ENCODE data around the gene ZNF804A.

GRCh38 chr2:184654945-184655344 is 56.6 kb downstream of the ZNF804A start:
- TF ChIP-seq, protein P1, sequence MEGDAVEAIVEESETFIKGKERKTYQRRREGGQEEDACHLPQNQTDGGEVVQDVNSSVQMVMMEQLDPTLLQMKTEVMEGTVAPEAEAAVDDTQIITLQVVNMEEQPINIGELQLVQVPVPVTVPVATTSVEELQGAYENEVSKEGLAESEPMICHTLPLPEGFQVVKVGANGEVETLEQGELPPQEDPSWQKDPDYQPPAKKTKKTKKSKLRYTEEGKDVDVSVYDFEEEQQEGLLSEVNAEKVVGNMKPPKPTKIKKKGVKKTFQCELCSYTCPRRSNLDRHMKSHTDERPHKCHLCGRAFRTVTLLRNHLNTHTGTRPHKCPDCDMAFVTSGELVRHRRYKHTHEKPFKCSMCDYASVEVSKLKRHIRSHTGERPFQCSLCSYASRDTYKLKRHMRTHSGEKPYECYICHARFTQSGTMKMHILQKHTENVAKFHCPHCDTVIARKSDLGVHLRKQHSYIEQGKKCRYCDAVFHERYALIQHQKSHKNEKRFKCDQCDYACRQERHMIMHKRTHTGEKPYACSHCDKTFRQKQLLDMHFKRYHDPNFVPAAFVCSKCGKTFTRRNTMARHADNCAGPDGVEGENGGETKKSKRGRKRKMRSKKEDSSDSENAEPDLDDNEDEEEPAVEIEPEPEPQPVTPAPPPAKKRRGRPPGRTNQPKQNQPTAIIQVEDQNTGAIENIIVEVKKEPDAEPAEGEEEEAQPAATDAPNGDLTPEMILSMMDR (IDR thresholded peaks at IDR 0.05), result no peak
- no peak for TF ChIP-seq POLR2A (IDR thresholded peaks at IDR 0.05)
